ENCODE results near the gene GPR50. TPM values are rescaled to one million over a fixed set of nuclear protein-coding genes. Genes with fewer than 3 reads are reported as not detected.

Gene GPR50
- total RNA-seq, 4 donors from 2014 or later: not detected

DNA sequence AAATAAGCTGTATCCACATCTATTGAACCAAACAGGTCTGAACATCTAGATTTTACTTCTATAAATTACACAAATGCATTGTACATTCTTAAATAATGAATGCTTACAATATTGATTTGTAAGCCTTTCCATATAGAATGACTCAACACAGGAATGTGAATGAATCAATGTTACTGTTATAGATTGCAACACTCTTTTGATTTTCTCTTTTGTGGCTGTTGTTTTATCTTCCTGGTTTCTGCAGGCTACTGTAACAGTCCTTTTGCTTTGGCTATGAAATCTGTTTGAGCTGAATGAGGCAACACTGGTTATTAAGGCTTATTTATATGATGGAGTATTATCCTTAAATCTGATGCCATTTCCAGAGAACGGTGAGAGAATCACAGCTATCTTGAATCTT lies 49.5 kb downstream of the GPR50 start:
- H3K9me3 ChIP-seq: no peaks in the 10 kb centered on the region
- ATAC-seq: no peak
- WGBS, 2 donors (ENCODE audit: low coverage in 1 of 2): 50 to 70% methylated on average over 1 of the region's 1 CpG

GRCh38 chrX:151226941-151227340 lies 50.6 kb downstream of the GPR50 start:
- TF ChIP-seq POLR2A (IDR thresholded peaks at IDR 0.05): no peak
- no peak for TF ChIP-seq CTCF (IDR thresholded peaks at IDR 0.05)
- no peak for TF ChIP-seq EP300 (IDR thresholded peaks at IDR 0.05)
- TF ChIP-seq POLR2AphosphoS5 (IDR thresholded peaks at IDR 0.05): no peak
- no peak for ATAC-seq

More for the DNA sequence above, 49.5 kb downstream of the GPR50 start:
- H3K4me1 ChIP-seq: no peaks in the 10 kb centered on the region
- TF ChIP-seq CTCF (IDR thresholded peaks at IDR 0.05): no peak
- no peak for TF ChIP-seq POLR2AphosphoS5 (IDR thresholded peaks at IDR 0.05)
- TF ChIP-seq EP300 (IDR thresholded peaks at IDR 0.05): no peak
- TF ChIP-seq POLR2A (IDR thresholded peaks at IDR 0.05): no peak
- peaks cover 5% of the 10 kb centered on the region for H3K27me3 ChIP-seq
- H3K4me3 ChIP-seq: no peak overlapping the region
- H3K36me3 ChIP-seq: no peaks in the 10 kb centered on the region
- H3K27ac ChIP-seq: no peak overlapping the region

GRCh38 chrX:151227627-151228026 lies 51.2 kb downstream of the GPR50 start:
- no peaks in the 10 kb centered on the region for H3K9me3 ChIP-seq
- no peaks in the 10 kb centered on the region for H3K36me3 ChIP-seq
- no peak overlapping the region for H3K27ac ChIP-seq
- no peak for ATAC-seq
- no peak overlapping the region for H3K4me3 ChIP-seq
- peaks cover 5% of the 10 kb centered on the region for H3K27me3 ChIP-seq
- no peaks in the 10 kb centered on the region for H3K4me1 ChIP-seq
- WGBS, 2 donors (ENCODE audit: low coverage in 1 of 2): no CpG with 5 or more reads among the region's 30 CpGs
- no peak for TF ChIP-seq EP300 (IDR thresholded peaks at IDR 0.05)
- TF ChIP-seq CTCF (IDR thresholded peaks at IDR 0.05): no peak
- no peak for TF ChIP-seq POLR2A (IDR thresholded peaks at IDR 0.05)
- no peak for TF ChIP-seq POLR2AphosphoS5 (IDR thresholded peaks at IDR 0.05)

More at GRCh38 chrX:151226941-151227340, 50.6 kb downstream of the GPR50 start:
- H3K4me1 ChIP-seq: no peaks in the 10 kb centered on the region
- H3K27ac ChIP-seq: no peak overlapping the region
- H3K27me3 ChIP-seq: peaks cover 5% of the 10 kb centered on the region
- 71 to 100% methylated on average over 1 to 5 of the region's 9 CpGs for WGBS, 2 donors (ENCODE audit: low coverage in 1 of 2)
- H3K36me3 ChIP-seq: no peaks in the 10 kb centered on the region
- H3K4me3 ChIP-seq: no peak overlapping the region
- H3K9me3 ChIP-seq: no peaks in the 10 kb centered on the region

- H3K4me3 ChIP-seq: no peak overlapping the region
- H3K9me3 ChIP-seq: no peaks in the 10 kb centered on the region
- H3K27me3 ChIP-seq: peaks cover 5% of the 10 kb centered on the region
- H3K27ac ChIP-seq: no peak overlapping the region
- ATAC-seq: no peak
- TF ChIP-seq CTCF (IDR thresholded peaks at IDR 0.05) (no peak), POLR2A (IDR thresholded peaks at IDR 0.05) (no peak), EP300 (IDR thresholded peaks at IDR 0.05) (no peak), POLR2AphosphoS5 (IDR thresholded peaks at IDR 0.05) (no peak)
- no peaks in the 10 kb centered on the region for H3K36me3 ChIP-seq
- H3K4me1 ChIP-seq: no peaks in the 10 kb centered on the region
- WGBS, 2 donors (ENCODE audit: low coverage in 1 of 2): 80 to 93% methylated on average over 2 to 4 of the region's 4 CpGs
Observed at GRCh38 chrX:151228935-151229334, 52.6 kb downstream of the GPR50 start.

Small RNA genes lying within 50 kb of the gene (small RNA-seq; reads per million reads assigned to genes)
- gene MIR4330: 0 reads per million in 4 donors

Other genes starting within 250 kb of the GPR50 start
- 1 to 10 TPM; 1.3 to 4.4 (median 3.2) TPM for gene HMGB3, start 193.2 kb upstream of the GPR50 start, total RNA-seq
- gene VMA21, start 220.6 kb downstream of the GPR50 start, total RNA-seq: 10 to 100 TPM; 22.6 to 33.3 (median 29.9) TPM

All from gastroesophageal sphincter (tissue), 4 donors.